Progenitor cell of endocrine pancreas (in vitro differentiated cells): ENCODE measurements around the gene TLCD3A. TPM values are rescaled to one million over a fixed set of nuclear protein-coding genes. Genes with fewer than 3 reads are reported as not detected.

Source experiments
- DNase-seq: peaks from one replicate; pipeline ENCODE4 v3.0.0; 2021; ENCODE audit warnings: low spot score; ENCODE audit not compliant: unreplicated experiment
- H3K27ac Mint-ChIP-seq: 2 replicates; pipeline ENCODE4 v1.8.0; 2021; ENCODE audit warnings: mild to moderate bottlenecking, moderate library complexity, mixed read lengths
- H3K27me3 Mint-ChIP-seq: 2 replicates; pipeline ENCODE4 v1.8.0; 2021; ENCODE audit warnings: mixed read lengths
- H3K36me3 Mint-ChIP-seq: 2 replicates; pipeline ENCODE4 v1.8.0; 2022; ENCODE audit warnings: mixed read lengths; ENCODE audit not compliant: insufficient read depth
- H3K4me1 Mint-ChIP-seq: 2 replicates; pipeline ENCODE4 v1.8.0; 2021; ENCODE audit warnings: low read depth, mixed read lengths
- H3K4me3 Mint-ChIP-seq: 2 replicates; pipeline ENCODE4 v1.8.0; 2021; ENCODE audit warnings: low read depth, mild to moderate bottlenecking, moderate library complexity, mixed read lengths
- H3K9me3 Mint-ChIP-seq: 2 replicates; pipeline ENCODE4 v1.8.0; 2021; ENCODE audit warnings: low read depth, mixed read lengths
- CTCF ChIP-seq: fragments of 200-600 bp; sonication (generic); IDR thresholded peaks from one replicate; pipeline ENCODE4 v1.5.0; 2021; ENCODE audit warnings: antibody characterized with exemption, mild to moderate bottlenecking; ENCODE audit not compliant: unreplicated experiment
- long read RNA-seq: library from polyadenylated mRNA; unstranded; transcript quantifications from one replicate; pipeline ENCODE4 v2.0.0, GENCODE V29; 2020
- total RNA-seq: library from RNA; stranded (reverse); gene quantifications from 2 replicates; pipeline ENCODE4 v1.2.1, GENCODE V29; 2021

The TLCD3A gene
- total RNA-seq = 27.2 and 28.0 TPM in 2 replicates
- long read RNA-seq, transcript FAM57A-202 (5 exons, 2,412 nt) = major isoform, 6 of 20 reads
- long read RNA-seq, partial matches to known transcripts = 2 of 20 reads
- long read RNA-seq, other reads (novel, unspliced or antisense) = 9 of 20 reads

- Mint-ChIP-seq H3K4me1 (peaks cover 16% of the 10 kb centered on the region), H3K9me3 (no peaks in the 10 kb centered on the region), H3K27me3 (no peaks in the 10 kb centered on the region), H3K27ac (peak within 1 kb of the TSS; percentile 96), H3K4me3 (peak within 1 kb of the TSS; percentile 87), H3K36me3 (peaks cover 10% of the 10 kb centered on the region)
- no peak for TF ChIP-seq CTCF
- DNase-seq = peak; percentile 59
Observed at GRCh38 chr17:732067-732901, at the start of gene TLCD3A. TLCD3A (plus strand) TSS chr17:732596; CDS start chr17:732648, 52 bp downstream.

DNA sequence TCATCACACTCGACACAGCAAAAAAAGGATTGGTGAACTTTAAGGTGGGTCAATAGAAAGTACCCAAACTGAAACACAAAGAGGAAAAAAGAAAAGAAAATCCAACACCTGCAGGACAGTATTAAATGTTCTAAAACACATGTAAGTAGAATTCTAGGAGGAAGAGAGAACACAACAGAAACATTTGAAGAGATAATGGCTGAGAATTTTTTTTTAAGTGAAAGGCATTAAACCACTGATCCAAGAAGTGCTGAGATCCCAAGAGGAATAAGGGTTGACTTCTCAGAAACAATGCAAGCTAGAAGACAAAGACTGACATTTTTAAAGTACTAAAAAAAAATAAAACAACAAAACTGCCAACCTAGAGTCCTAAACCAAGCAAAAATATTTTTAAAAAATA lies 49.4 kb upstream of the TLCD3A start:
- H3K9me3 Mint-ChIP-seq = no peaks in the 10 kb centered on the region
- no peak for TF ChIP-seq CTCF
- H3K36me3 Mint-ChIP-seq = peaks cover 12% of the 10 kb centered on the region
- no peaks in the 10 kb centered on the region for H3K27me3 Mint-ChIP-seq
- H3K27ac Mint-ChIP-seq = no peak overlapping the region
- no peak for DNase-seq
- no peak overlapping the region for H3K4me3 Mint-ChIP-seq
- no peaks in the 10 kb centered on the region for H3K4me1 Mint-ChIP-seq

- no peaks in the 10 kb centered on the region for H3K9me3 Mint-ChIP-seq
- no peaks in the 10 kb centered on the region for H3K27me3 Mint-ChIP-seq
Observed at GRCh38 chr17:683499-684254, 48.7 kb upstream of the TLCD3A start.

DNA sequence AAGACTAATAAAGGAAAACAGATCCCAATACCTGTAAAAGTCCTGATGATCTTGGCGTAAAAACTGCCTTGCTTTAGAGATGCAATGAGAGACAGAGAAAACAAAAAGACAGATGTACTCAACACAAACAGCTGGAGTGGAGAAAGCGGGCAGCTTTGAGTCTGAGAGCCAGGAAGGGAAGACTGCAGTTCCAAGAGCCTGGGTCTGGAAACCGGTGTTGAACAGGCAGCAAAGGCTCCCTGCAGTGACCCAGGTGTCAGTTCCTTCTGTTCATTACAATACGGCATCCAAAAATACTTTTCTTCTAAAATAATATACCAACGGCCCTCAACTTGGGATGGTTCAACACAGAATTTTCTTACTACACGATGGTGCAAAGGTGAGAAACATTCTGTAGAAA lies 47.4 kb upstream of the TLCD3A start:
- H3K4me3 Mint-ChIP-seq = no peak overlapping the region
- TF ChIP-seq CTCF = no peak
- H3K36me3 Mint-ChIP-seq = peaks cover 11% of the 10 kb centered on the region
- H3K9me3 Mint-ChIP-seq = no peaks in the 10 kb centered on the region
- H3K4me1 Mint-ChIP-seq = no peaks in the 10 kb centered on the region
- no peak overlapping the region for H3K27ac Mint-ChIP-seq
- H3K27me3 Mint-ChIP-seq = no peaks in the 10 kb centered on the region
- DNase-seq = no peak

More at GRCh38 chr17:683499-684254, 48.7 kb upstream of the TLCD3A start:
- Mint-ChIP-seq H3K27ac (no peak overlapping the region), H3K4me1 (no peaks in the 10 kb centered on the region), H3K36me3 (peaks cover 12% of the 10 kb centered on the region), H3K4me3 (no peak overlapping the region)
- no peak for DNase-seq
- no peak for TF ChIP-seq CTCF
